HG03159 (cell line): ENCODE results near the gene MYH2.
"Not testable (repeated sequence)": the region's sequence is repeated elsewhere in the genome, so short reads cannot be mapped to it uniquely, and the experiment has no call there.

Source experiments
- ATAC-seq: cut with Tn5 transposase; IDR thresholded peaks from one replicate; pipeline ENCODE4 v1.9.1; 2021; ENCODE audit warnings: mild to moderate bottlenecking, moderate library complexity; ENCODE audit not compliant: unreplicated experiment

Gene MYH2

DNA sequence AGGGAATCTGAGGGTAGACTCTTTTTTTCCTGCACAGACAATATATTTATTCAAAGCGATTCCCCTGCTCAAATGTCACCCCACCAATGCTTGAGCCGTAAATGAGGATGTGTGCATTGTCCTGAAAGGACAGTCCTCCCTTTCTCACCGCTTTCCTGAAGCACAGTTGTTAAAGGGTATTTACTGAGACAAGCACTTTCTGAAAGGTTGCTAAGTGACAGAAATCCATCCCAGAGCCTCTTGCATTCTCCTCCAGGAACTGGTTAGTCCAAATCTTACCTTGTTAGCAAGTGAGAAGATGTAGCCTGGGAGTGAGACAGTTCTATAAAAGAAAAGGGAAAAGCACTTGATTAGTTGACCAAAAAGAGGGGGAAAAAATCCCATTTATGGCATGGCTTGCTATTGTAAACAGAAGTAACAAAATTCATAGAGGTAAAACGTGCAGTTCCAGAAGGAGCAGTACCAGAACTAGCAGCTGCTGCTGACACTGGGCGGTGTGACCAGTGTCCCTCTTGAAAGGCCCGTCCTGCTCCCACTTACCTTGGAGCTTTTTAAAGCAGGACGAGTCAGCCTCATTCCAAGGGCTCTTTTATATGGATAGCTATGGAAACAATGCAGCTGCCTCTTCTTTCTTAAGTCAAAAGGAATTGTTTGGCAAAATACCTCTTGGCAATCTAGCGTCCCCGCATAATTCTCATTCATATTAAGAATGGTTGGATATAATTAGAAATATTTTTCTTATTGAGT, at the start of gene MYH2:
TSS of gene MYH2 (minus strand) at position 563 of the 747 bp plus-strand sequence. CDS start 1,738 bp downstream, outside the sequence.
- no peak for ATAC-seq

DNA sequence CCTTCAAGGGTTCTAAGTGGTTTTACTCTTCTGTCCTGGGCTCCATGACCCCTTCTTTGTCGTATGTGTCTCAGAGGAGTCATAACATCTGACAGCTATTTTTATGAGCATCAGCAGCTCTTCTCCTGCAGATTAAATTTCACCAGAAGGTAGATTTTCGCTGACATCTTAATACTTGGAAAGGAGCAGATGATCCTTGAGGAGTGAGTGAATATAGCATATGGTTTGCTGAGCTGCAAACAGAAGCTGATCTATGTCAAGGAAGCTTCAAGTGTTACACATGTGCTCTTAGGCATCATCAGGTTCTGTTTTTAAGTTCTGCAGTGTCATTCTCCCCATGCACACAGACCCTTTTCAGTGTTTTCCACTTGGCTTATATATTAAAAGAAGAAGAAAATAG, 49.2 kb upstream of the MYH2 start:
- no peak for ATAC-seq

DNA sequence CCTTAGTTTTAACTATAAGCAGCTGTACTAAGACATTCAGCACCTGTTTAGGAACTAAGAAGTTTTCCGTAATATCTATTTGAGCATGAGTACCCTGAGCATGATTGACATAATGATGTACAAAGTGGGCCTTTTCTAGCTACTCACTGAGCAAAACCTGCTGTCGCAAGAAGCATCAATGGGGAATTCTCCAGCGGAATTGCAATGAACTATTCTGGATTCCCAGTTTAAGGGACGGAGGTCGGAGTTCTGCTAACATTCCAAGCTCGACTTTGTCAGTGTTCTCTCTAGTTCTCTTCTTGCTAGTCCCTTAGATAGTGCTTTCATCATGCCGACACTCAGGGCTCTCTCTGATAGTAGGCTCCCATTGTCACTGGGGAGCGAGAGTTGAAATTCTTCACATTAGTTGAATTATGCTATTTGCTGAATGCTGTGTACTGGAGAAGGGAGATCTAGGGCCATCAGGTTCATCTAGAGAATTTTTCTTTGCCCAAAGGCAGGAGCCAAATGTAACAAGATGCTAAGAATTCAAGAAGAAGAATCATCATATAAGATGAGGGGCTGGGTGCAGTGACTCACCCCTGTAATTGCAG, 40.2 kb upstream of the MYH2 start:
- ATAC-seq: no peak

DNA sequence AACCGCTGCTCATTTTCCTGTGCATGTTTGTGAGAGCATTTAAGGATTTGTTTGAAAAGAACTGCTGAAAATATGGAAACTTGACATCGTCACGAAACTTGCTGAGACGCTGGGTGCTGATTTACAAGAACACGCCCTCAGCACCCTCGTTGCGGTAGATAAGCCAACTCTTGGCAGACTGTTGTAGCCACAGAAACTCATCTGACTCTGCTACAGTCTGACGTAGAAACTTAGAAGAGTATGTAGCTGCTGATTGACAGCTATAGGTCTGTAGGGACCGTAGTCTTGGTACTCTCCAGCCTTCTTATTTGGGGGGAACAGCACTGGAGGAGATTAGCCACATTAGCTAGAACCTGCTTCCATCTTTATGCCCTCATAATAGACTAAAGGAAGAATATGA, 36.1 kb upstream of the MYH2 start:
- ATAC-seq: no peak

DNA sequence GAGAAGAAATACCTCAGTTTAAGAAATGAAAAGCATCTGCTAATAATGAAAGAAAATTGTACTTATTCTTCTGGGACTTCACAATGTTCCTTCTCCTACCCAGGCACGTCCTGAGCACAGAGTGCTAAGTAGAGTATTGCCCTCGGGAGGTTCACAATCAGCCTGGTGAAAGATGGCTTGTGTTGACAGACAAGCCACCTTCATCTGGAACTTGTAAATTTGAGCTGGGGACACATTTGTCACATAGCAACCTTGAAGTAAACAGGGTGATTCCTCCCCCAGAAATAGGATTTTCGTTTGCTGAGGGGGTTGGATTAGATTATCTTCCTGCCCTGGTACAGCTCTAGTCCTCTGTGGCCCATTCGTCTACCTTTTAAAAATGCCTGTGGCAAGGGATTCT, 34.4 kb upstream of the MYH2 start:
- no peak for ATAC-seq

DNA sequence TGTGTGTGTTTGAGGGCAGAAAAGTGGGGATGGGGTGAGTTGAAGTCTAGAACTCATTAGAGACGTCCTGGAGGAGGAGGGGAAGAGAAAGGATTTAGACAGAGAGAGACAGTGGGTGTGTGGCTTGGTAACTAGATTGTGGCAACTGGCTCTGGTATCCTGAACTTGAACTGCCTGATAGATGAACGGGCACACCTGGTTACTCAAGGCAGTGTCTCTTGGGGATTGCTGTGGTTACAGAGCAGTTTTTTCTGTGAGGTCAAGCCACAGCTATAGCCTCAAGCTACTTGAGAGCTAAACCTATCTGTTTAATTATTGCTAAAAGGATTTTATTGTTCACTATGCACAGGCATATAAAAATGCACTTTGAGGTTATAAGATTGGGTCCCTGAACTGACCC, 29.8 kb upstream of the MYH2 start:
- ATAC-seq: no peak

DNA sequence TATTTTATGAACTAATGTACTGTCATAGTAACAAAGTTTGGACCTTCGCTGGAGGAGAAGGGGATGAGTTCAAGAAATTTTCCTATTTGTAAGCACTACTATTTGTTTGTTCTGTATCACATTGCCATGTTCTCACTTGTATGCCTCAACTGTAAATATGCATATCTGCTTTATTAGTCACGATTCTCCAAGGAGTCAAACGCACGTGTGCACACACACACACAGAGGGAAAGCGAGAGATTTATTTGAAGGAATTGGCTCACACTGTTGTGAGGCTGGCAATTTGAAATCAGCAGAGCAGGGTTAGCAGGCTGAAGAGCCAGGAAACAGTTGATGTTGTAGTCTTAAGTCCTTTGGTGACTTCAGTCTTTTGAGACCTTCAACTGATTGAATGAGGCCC, 24.9 kb upstream of the MYH2 start:
- no peak for ATAC-seq

DNA sequence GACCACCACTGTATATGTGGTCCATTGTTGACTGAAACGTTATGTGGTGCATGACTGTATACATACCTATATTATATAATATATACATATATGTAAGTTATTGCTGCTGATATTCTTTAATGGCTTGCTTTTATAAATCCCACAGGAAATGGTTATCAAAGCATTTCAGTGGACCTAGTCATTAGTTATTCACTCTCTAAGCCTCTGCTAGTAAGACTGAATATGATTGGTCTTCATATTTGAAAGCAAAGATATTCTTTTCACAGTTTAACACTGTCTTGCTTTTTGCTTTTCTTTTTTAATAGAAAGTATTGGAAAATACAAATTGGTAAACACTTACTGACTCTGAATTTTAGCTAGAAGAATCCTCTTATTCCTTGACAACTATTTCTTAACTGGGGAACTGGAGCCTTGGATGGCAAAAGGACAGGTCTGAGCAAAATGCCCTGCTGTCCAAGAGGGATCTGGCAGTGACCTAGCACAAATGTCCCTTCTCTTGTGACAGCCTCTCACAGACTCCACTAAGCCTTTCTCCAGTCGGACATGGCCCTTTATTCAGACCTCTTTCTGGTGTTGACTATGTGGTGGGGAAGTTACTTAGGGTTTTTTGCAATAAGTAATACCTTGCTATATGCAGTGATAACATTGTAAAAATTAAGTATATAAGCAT, 14.7 kb upstream of the MYH2 start:
- no peak for ATAC-seq

DNA sequence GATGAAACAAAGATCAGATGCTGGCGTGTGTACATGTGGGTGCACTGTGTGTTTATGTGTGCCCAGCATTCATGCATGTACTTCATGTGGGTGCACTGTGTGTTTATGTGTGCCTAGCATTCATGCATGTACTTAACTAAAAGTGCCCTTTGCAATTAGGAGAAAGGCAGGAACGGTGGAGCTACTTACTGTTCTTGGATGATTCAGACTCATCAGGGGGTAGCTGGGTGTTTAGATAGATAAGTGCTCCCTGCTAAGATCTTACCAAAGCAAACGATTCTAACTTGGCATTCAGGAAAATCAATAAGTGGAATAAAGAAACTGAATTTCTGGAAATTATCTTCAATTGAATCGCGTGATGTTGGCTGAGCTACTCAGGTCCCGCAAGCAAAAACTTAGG, 8.6 kb upstream of the MYH2 start:
- ATAC-seq: no peak

DNA sequence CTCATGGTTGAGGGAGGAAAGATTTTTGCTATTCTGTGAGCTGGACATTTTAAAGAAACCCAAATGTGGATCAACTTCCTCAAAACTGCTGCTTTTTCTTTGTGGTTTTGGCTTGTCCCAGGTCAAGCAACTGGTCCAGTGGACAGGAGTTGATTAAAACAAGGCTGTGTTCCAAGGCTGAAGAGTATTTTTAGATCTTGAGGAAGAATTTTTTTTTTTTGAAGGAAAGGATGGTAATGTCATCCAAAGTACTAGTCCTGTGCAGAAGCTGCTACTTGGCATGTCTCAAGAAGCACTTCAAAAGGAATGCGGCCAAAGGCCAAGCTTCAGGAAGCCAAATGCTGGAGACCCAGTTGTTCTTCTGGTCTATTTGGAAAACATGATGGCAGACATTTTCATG, 8.0 kb upstream of the MYH2 start:
- no peak for ATAC-seq

DNA sequence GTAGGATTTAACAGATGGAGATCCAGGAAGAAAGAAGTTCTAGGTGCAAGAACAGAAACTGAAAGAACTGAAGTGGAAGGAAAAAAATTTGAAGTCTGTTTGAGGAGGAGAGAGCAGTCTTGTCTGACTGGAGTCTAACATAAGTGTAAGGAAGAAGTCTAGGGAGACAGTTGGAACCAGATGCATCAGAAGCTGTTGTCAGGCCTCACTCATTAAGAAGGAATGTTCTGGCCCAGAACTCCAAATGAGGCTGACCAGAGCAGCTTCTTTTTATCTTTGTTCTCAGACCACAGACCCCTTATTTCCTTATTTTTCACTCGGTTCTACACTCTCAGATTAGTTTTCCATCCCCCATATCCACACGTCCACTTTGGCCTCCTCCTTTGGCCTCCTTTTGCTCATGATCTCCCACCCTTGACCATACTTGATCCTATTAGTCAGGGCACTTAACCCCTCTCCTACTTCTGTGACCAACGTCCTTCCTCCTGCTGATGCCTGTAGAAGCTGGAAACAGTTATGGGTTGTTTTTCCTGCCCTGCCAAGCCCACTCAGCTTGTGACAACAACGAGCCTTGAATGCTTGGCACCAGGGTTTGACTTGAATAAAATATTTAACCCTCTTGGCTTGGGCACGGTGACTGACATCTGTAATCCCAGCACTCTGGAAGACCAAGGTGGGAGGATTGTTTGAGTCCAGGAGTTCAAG, 7.0 kb upstream of the MYH2 start:
- no peak for ATAC-seq

DNA sequence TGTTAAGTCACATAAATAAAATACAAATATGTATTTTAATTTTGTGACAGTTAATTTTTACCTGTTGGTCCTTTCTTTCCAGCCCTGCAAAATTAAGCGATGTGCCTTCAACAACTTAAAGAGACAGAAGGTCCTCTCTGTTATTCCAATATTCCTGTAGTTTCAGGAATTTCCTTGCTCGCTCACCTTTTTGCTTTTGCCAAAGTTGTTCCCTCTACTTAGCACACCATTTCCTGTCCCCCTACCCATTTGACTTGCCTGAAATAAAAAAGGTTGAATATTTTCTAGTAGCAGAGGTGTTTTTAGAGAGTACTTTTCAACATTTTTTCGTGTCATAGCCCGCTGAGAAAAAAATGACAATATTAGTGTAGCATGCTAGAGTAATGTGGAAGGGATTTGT, 556 bp upstream of the MYH2 start:
- no peak for ATAC-seq

DNA sequence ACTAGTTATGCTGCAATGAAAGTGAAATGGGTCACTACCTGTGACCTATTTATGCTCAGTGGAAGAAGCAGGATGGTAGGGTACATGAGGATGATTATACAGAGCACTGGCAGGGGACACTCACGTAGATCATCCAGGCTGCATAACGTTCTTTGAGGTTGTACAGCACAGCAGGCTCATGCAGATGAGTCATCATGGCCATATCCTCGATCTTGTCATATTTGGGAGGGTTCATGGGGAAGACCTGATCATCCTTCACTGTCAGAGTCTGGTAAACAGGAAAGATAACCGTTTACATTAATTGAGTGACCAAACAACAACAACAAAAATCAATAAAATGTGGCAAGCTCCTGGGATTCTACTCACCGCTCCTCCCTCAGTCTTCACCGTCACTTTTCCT, 2.1 kb downstream of the MYH2 start:
- ATAC-seq: no peak

DNA sequence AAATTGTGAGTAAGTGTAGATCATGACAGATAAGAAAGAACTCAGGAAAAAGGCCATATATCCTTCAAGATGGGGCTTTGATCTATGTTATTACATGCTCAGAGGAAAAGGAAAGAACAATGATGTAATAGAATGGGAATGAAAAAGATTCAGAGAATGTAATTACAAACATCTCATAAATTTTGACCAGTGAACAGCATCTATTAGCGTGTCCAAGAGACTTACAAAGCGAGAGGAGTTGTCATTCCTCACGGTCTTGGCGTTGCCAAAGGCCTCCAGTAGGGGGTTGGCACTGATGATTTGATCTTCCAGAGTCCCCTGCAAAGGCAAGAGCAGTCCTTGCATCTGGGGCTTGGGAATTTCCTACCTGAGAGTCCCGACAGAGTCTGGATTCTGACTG, 6.0 kb downstream of the MYH2 start:
- not testable (repeated sequence) for ATAC-seq

DNA sequence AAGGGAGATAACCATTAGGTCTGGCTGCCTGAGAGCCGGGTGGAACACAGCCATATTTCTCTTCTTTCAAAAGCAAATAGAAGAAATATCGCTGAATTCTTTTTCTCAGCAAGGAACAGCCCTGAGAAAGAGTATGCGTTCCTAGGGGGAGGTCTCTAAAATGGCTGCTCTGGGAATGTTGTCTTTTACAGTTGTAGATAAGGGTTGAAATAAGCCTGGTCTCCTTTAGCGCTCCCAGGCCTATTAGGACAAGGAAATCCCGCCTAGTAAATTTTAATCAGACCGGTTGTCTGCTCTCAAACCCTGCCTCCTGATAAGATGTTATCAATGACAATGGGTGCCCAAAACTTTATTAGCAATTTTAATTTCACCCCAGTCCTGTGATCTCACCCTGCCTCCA, 8.3 kb downstream of the MYH2 start:
- ATAC-seq: not testable (repeated sequence)

DNA sequence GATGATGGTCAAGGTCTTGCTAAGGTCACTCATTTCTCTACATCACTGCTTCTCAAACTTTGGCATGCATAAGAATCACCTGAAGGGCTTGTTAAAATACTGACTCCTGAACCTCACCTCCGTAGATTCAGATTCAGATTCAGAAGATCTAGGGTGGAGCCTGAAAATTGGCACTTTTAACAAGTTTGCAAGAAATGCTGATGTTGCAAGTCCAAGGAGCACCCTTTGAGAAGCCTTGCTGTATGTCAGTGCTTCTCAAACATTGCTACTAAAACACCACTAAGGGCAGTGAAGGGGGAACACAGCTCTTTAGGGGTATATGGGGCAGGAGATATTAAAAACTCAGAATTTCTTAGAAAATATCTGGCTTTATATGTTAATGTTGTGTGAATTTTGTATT, 17.4 kb downstream of the MYH2 start:
- no peak for ATAC-seq

DNA sequence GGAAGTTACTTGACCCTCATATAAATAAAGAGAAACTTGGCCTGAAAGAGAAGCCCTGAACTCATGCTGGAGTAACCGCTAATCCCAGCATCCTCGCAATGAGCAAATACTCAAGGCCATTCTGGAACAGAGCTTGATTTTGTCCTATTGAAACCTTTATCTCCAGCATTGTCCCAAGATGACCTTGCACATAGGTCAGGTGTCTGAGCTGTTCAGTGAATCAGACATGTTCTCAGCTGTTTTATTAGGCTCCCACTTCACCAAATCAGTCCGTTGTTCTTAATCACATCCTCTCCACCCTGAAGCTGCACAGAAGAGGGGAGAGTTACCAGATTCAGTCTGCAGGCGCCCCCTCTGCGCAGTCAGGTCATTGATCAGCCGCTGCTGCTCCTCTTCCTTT, 22.0 kb downstream of the MYH2 start:
- no peak for ATAC-seq

DNA sequence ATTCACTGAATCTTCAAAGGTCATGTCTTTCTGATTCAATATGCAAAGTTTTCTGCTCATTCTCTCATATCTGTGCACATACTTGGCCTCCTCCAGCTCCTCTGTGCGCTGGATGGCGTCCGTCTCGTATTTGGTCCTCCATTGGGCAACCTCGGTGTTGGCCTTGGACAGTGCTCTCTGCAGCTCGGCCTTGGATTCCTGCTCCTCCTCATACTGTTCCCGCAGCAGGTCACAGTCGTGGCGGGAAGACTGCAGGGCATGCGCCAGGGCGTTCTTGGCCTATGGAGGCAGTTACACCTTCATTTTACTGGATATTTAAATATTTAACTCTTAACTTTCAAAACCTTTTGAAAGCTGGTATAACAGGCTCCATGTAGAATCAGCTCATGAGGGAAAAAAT, 22.9 kb downstream of the MYH2 start:
- ATAC-seq: no peak

DNA sequence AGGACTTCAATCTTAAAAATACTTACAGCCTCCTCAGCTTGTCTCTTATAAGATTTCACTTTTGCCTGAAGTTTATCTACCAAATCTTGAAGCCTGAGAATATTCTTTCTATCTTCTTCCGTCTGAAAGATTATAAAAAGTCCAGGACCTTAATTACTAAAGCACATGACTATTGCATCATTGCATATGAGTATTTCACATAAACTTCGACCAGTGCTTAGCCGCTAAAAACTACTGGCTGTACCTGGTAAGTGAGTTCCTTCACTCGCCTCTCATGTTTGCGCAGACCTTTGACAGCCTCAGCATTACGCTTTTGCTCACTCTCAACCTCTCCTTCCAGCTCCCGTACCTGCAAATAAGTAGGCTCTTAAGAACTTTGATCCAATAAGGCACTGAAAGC, 26.4 kb downstream of the MYH2 start:
- ATAC-seq: no peak

DNA sequence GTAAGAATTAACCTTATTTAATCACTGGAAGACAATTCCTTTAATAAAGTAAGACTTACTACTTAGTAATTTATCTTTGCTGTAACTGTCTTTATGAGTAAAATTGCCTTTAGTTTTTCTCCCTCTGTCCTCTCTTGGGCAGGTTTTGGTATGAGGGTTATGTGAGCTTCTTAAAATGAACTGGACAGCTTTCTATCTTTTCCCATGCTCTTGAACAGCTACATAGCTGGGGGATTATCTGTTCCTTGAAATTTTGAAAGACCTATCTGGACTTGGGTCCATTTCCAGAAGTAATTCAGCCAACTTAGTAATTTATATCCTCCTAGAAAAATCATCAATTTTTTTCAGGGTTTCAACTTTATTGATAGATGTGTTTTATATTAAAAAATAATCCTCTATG, 27.5 kb downstream of the MYH2 start:
- ATAC-seq: no peak

DNA sequence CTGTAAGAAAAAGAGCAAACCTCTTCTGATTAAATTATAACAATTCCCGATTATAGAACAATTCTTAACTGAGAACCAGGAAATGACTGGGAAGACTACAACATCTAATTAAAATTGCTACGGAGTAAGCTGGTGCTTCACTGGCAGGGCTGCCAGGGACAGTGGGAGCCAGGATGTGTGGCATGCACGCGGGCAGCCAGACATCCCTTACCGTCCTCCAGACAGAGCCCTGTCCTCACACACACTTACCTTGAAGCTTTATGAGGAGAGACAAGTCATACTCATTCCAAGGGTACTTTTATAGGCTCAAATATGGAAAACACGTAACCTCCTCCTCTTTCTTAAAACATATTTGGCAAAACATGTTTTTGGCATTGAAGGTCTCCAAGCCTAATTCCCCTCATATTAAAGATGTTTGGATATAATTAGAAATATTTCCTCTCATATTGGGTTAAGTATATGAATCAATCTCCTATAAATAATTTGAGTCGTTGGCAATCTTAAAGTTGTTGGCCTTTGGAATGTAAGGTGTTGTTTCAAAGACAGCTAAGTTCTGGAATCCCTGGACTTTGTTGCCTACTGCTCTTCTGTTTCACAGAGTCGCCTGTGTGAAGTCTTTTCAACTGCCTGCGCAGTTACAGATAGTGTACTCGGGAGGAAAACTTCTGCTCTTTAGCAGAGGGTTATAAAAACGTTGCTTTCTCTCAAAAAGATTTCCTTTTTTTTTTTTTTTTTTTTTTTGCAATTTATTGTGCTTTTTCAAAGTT, 31.0 kb downstream of the MYH2 start, which contains the start of gene MYH1:
TSS of gene MYH1 (minus strand) at position 272 of the 767 bp plus-strand sequence. CDS start 1,900 bp downstream, outside the sequence.
- ATAC-seq: no peak
